Testis (tissue), 2 donors: ENCODE data around the gene RAPGEF4.

Experiments used
- POLR2A ChIP-seq: fragments of 450-650 bp; IDR thresholded peaks from one replicate; pipeline ENCODE4 v1.6.1; 2017; ENCODE audit warnings: antibody characterized with exemption, mild to moderate bottlenecking, moderate library complexity
- TF ChIP-seq, protein P1 (sequence below), 3 experiments: fragments of 450-650 bp in 2 of 3; fragments of 200-600 bp in 1 of 3; sonication (generic) in 1 of 3; IDR thresholded peaks; one replicate each; pipeline ENCODE4 v1.5.1; 2016 to 2019; ENCODE audit warnings: antibody characterized with exemption in 3 of 3, mild to moderate bottlenecking in 2 of 3, moderate library complexity in 1 of 3

DNA sequence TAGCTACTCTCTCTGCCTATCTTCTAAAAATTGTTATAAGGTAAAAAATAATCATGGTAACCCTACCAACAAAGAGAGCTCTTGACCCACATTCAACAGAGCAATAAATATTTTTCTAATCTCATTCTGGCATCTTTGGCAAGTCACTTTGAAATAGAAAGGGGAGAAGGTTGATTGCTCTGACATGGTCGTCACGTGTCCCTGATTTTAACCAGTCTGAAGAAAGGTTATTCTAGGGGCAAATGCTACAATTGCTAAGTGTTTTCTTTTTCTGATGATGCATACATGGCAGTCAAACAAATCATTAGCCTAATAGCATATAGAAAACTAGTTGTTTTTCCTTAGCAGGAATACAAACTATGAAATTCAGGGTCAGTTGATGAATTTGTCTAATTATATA is 186.7 kb downstream of the RAPGEF4 start:
- TF ChIP-seq, protein P1, sequence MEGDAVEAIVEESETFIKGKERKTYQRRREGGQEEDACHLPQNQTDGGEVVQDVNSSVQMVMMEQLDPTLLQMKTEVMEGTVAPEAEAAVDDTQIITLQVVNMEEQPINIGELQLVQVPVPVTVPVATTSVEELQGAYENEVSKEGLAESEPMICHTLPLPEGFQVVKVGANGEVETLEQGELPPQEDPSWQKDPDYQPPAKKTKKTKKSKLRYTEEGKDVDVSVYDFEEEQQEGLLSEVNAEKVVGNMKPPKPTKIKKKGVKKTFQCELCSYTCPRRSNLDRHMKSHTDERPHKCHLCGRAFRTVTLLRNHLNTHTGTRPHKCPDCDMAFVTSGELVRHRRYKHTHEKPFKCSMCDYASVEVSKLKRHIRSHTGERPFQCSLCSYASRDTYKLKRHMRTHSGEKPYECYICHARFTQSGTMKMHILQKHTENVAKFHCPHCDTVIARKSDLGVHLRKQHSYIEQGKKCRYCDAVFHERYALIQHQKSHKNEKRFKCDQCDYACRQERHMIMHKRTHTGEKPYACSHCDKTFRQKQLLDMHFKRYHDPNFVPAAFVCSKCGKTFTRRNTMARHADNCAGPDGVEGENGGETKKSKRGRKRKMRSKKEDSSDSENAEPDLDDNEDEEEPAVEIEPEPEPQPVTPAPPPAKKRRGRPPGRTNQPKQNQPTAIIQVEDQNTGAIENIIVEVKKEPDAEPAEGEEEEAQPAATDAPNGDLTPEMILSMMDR (IDR thresholded peaks at IDR 0.05), result no peak
- TF ChIP-seq POLR2A, result no peak
